Osteocyte (in vitro differentiated cells): Measurements from ENCODE around the gene CCDC200. TPM values are rescaled to one million over a fixed set of nuclear protein-coding genes. Genes with fewer than 3 reads are reported as not detected.
A peak's percentile ranks its signal among the peaks of the same experiment; 100 is the strongest.
"Not testable (repeated sequence)": the region's sequence is repeated elsewhere in the genome, so short reads cannot be mapped to it uniquely, and the experiment has no call there.

Source experiments
- DNase-seq: peaks from one replicate; pipeline ENCODE4 v3.0.0; 2021; ENCODE audit warnings: mixed read lengths; ENCODE audit not compliant: unreplicated experiment; ENCODE audit errors: extremely low spot score
- H3K27ac Mint-ChIP-seq: one replicate; pipeline ENCODE4 v1.8.0; 2021; ENCODE audit warnings: mild to moderate bottlenecking, mixed read lengths; ENCODE audit not compliant: unreplicated experiment
- H3K27me3 Mint-ChIP-seq: one replicate; pipeline ENCODE4 v1.8.0; 2021; ENCODE audit warnings: mixed read lengths; ENCODE audit not compliant: unreplicated experiment
- H3K36me3 Mint-ChIP-seq: one replicate; pipeline ENCODE4 v1.8.0; 2021; ENCODE audit warnings: mixed read lengths; ENCODE audit not compliant: unreplicated experiment
- H3K4me1 Mint-ChIP-seq: one replicate; pipeline ENCODE4 v1.8.0; 2021; ENCODE audit warnings: mixed read lengths; ENCODE audit not compliant: unreplicated experiment
- H3K4me3 Mint-ChIP-seq: one replicate; pipeline ENCODE4 v1.8.0; 2021; ENCODE audit warnings: mild to moderate bottlenecking, moderate library complexity, mixed read lengths; ENCODE audit not compliant: unreplicated experiment
- H3K9me3 Mint-ChIP-seq: one replicate; pipeline ENCODE4 v1.8.0; 2021; ENCODE audit warnings: mixed read lengths; ENCODE audit not compliant: unreplicated experiment
- long read RNA-seq: library from polyadenylated mRNA; unstranded; transcript quantifications from one replicate; pipeline ENCODE4 v2.0.0, GENCODE V29; 2021
- total RNA-seq: library from RNA; stranded (reverse); gene quantifications from 2 replicates; pipeline ENCODE4 v1.2.1, GENCODE V29; 2021

CCDC200 gene
- total RNA-seq: not detected in 2 replicates
- long read RNA-seq, partial matches to known transcripts: 0 of 3 reads
- long read RNA-seq, other reads (novel, unspliced or antisense): 3 of 3 reads

DNA sequence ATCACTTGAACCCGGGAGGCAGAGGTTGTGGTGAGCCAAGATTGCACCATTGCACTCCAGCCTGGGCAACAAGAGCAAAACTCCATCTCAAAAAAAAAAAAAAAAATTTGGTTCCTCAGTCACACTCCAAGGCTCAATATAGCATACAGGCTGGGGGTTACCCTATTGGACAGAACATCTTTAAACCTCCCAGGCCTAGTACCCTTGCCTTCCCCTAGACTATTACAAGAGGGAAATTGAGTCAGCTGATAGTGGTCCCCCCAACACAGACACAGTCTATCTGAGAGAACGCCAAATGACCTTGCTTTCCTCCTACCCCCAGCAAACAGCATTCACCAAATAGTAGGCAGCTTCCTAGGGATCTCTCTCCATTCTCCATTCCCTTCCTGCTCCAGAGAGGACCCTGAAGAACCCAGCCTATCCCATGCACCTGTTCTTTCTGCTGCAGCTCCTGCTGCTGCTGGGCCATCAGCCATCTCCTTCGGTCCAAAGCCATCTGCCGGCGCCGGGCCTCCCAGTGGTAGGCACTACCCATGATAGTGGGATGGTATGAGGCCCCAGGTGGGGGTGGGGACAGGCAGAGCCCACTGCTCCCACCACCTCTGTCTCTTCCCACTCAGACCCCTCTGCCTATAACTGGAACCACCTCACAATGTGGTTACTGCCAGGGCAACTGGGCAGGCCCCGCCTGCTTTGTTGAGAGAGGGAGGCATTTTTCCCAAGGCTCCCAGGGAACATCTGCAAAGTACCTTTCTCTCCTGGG is at the start of gene CCDC200:
Gene CCDC200, minus strand, starts transcription at position 604 of the 763 bp plus-strand sequence. Its CDS starts 69 bp downstream, at position 535.
- not testable (repeated sequence) for H3K4me1 Mint-ChIP-seq, H3K4me3 Mint-ChIP-seq, DNase-seq, H3K36me3 Mint-ChIP-seq, H3K27ac Mint-ChIP-seq, H3K27me3 Mint-ChIP-seq, H3K9me3 Mint-ChIP-seq

DNA sequence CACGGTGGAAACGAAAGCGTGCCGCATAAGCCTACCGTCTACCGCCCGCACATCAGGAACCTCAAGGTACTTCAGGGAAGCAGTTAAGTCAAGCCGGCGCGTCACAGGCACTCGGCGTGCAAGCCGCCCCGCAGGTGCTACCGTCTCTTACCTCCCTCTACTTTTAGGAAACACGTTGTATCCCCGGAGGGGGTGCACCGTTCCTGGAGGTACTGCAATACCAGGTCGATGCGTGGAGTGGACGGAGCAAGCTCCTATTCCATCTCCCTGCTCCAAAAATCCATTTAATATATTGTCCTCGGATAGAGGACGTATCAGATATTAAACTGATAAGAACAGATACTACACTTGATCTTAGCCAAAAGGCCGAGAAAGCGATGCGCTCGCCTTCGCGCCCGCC is 44.5 kb upstream of the CCDC200 start:
- H3K9me3 Mint-ChIP-seq, DNase-seq, H3K36me3 Mint-ChIP-seq, H3K27me3 Mint-ChIP-seq, H3K4me3 Mint-ChIP-seq, H3K4me1 Mint-ChIP-seq, H3K27ac Mint-ChIP-seq: not testable (repeated sequence)

DNA sequence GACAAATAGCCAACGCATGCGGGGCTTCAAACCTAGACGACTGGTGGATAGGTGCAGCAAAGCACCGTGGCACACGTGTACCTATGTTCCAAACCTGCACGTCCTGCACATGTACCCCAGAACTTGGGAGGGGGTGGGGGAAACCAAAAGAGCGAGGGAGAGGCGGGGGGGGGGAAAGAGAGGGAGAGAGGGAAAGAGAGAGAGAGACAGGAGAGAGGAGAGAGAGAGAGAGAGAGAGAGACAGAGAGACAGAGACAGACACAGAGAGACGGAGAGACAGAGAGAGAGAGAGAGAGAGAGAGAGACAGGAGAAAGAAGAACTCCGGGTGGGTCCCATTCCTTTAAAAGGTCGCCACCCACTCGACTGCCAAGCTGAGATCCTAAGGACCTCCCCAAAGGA is 44.1 kb upstream of the CCDC200 start:
- not testable (repeated sequence) for H3K9me3 Mint-ChIP-seq, H3K27me3 Mint-ChIP-seq, H3K27ac Mint-ChIP-seq, H3K4me1 Mint-ChIP-seq, H3K36me3 Mint-ChIP-seq, H3K4me3 Mint-ChIP-seq, DNase-seq

DNA sequence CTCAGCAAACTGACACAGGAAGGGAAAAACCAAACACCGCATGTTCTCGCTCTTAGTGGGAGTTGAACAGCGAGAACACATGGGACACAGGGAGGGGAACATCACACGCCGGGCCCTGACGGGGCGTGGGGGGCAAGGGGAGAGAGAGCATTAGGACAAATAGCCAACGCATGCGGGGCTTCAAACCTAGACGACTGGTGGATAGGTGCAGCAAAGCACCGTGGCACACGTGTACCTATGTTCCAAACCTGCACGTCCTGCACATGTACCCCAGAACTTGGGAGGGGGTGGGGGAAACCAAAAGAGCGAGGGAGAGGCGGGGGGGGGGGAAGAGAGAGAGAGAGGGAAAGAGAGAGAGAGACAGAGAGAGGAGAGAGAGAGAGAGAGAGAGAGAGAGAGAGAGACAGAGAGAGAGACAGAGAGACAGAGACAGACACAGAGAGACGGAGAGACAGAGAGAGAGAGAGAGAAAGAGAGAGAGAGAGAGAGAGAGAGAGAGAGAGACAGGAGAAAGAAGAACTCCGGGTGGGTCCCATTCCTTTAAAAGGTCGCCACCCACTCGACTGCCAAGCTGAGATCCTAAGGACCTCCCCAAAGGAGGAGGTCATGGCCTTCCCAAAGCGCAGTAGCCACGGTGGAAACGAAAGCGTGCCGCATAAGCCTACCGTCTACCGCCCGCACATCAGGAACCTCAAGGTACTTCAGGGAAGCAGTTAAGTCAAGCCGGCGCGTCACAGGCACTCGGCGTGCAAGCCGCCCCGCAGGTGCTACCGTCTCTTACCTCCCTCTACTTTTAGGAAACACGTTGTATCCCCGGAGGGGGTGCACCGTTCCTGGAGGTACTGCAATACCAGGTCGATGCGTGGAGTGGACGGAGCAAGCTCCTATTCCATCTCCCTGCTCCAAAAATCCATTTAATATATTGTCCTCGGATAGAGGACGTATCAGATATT is 42.4 kb upstream of the CCDC200 start:
- H3K27ac Mint-ChIP-seq, H3K36me3 Mint-ChIP-seq, H3K4me3 Mint-ChIP-seq, DNase-seq, H3K4me1 Mint-ChIP-seq, H3K27me3 Mint-ChIP-seq, H3K9me3 Mint-ChIP-seq: not testable (repeated sequence)

DNA sequence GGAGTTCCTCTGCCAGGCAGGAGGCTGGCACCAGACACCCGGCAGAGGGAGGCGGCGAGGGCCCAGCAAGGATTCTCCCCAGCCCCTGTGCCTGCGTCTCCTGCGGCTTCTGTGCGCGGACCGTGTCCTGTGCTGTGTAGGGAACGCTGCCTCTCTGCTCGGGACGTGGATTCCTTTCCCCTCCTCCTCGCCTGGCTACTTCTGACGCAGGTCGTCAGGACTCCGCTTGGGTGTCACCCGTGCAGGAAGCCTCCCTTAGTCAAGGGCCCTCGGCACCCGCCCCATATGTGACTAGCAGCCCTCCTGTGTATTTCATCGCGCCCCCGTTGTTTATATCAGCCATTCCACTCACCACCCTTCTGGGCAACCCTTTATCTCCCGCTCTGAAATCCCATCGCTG is 18.0 kb upstream of the CCDC200 start:
- not testable (repeated sequence) for H3K27me3 Mint-ChIP-seq, H3K9me3 Mint-ChIP-seq, DNase-seq, H3K36me3 Mint-ChIP-seq, H3K27ac Mint-ChIP-seq, H3K4me1 Mint-ChIP-seq, H3K4me3 Mint-ChIP-seq

DNA sequence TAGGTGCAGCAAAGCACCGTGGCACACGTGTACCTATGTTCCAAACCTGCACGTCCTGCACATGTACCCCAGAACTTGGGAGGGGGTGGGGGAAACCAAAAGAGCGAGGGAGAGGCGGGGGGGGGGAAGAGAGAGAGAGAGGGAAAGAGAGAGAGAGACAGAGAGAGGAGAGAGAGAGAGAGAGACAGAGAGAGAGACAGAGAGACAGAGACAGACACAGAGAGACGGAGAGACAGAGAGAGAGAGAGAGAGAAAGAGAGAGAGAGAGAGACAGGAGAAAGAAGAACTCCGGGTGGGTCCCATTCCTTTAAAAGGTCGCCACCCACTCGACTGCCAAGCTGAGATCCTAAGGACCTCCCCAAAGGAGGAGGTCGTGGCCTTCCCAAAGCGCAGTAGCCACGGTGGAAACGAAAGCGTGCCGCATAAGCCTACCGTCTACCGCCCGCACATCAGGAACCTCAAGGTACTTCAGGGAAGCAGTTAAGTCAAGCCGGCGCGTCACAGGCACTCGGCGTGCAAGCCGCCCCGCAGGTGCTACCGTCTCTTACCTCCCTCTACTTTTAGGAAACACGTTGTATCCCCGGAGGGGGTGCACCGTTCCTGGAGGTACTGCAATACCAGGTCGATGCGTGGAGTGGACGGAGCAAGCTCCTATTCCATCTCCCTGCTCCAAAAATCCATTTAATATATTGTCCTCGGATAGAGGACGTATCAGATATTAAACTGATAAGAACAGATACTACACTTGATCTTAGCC is 12.4 kb upstream of the CCDC200 start:
- H3K4me1 Mint-ChIP-seq: not testable (repeated sequence)

DNA sequence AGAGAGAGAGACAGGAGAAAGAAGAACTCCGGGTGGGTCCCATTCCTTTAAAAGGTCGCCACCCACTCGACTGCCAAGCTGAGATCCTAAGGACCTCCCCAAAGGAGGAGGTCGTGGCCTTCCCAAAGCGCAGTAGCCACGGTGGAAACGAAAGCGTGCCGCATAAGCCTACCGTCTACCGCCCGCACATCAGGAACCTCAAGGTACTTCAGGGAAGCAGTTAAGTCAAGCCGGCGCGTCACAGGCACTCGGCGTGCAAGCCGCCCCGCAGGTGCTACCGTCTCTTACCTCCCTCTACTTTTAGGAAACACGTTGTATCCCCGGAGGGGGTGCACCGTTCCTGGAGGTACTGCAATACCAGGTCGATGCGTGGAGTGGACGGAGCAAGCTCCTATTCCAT is 11.2 kb upstream of the CCDC200 start:
- H3K27ac Mint-ChIP-seq, H3K4me3 Mint-ChIP-seq, H3K27me3 Mint-ChIP-seq, H3K4me1 Mint-ChIP-seq, H3K36me3 Mint-ChIP-seq, H3K9me3 Mint-ChIP-seq, DNase-seq: not testable (repeated sequence)

More for the DNA sequence above, 12.4 kb upstream of the CCDC200 start:
- DNase-seq, H3K4me3 Mint-ChIP-seq, H3K9me3 Mint-ChIP-seq, H3K36me3 Mint-ChIP-seq, H3K27ac Mint-ChIP-seq, H3K27me3 Mint-ChIP-seq: not testable (repeated sequence)

DNA sequence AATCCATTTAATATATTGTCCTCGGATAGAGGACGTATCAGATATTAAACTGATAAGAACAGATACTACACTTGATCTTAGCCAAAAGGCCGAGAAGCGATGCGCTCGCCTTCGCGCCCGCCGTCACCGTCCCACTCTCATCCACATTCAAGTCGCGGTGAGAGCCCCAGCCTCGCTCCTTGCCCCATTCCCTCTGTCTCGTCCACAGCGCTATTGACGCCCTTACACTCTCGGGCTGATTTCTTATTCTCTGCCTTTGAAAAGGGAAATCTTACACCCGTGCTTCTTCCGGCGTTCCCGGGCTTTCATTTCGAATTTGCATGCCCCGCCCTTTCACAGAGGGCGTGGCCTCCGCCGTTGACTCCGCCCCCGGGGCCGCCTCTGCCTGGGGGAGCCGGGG is 5.5 kb upstream of the CCDC200 start, which contains the start of gene RNU2-1:
Gene RNU2-1, minus strand, starts transcription at position 101 of the 400 bp plus-strand sequence.
- not testable (repeated sequence) for H3K4me3 Mint-ChIP-seq, H3K4me1 Mint-ChIP-seq, H3K9me3 Mint-ChIP-seq, H3K27ac Mint-ChIP-seq, H3K36me3 Mint-ChIP-seq, H3K27me3 Mint-ChIP-seq, DNase-seq

DNA sequence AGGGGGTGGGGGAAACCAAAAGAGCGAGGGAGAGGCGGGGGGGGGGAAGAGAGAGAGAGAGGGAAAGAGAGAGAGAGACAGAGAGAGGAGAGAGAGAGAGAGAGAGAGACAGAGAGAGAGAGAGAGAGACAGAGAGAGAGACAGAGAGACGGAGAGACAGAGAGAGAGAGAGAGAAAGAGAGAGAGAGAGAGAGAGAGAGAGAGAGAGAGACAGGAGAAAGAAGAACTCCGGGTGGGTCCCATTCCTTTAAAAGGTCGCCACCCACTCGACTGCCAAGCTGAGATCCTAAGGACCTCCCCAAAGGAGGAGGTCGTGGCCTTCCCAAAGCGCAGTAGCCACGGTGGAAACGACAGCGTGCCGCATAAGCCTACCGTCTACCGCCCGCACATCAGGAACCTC is 4.8 kb upstream of the CCDC200 start:
- H3K27ac Mint-ChIP-seq: not testable (repeated sequence)

DNA sequence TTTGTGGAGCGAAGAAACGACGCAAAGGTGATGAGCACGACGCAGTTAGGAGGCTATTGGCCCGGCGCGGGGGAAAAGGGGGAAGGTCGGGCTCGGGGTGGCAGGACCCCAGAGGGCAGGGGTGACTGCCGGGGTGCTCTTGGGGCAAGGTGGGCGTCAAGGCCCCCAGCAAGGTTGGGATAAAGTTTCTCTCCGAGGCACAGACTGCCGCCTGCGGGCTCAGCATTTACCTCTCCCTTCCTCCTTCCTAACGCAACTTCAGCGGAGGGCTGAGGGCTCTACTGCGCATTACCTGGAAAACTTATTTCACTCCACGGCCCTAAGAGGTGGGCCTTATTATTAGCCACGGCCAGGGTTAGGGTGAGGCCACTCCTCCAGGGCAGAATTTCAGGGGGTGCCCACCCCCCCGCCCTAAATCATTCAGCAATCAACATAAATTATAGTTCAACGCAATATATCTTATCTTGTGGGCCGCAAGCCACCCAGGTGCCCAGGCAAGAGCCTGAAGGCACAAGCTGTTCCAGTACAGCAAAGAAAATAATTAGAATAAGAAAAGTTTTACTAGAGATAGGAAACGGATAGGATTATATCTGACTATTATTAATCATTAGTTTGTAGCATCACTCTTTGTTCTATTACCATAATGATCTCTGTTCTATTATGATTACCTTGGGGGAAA is 3.7 kb upstream of the CCDC200 start:
- H3K36me3 Mint-ChIP-seq, H3K9me3 Mint-ChIP-seq, H3K27me3 Mint-ChIP-seq, H3K27ac Mint-ChIP-seq, H3K4me1 Mint-ChIP-seq, H3K4me3 Mint-ChIP-seq: not testable (repeated sequence)
- peak; percentile 96 for DNase-seq

More for the DNA sequence above, 4.8 kb upstream of the CCDC200 start:
- H3K4me3 Mint-ChIP-seq, DNase-seq, H3K4me1 Mint-ChIP-seq, H3K27me3 Mint-ChIP-seq, H3K36me3 Mint-ChIP-seq, H3K9me3 Mint-ChIP-seq: not testable (repeated sequence)
